SU-DHL-6 (cell line): ENCODE measurements around the gene MMP8.

Source experiments
- EZH2phosphoT487 ChIP-seq: fragments of 200-600 bp; sonication (generic), shearing (Covaris generic); conservative IDR thresholded peaks from 2 replicates; pipeline ENCODE4 v1.6.1; 2018; ENCODE audit warnings: mild to moderate bottlenecking, antibody characterized with exemption, low read length, moderate library complexity, mixed read lengths
- TF ChIP-seq, protein P1 (sequence below): fragments of 200-600 bp; sonication (generic); IDR thresholded peaks from one replicate; pipeline ENCODE4 v1.5.1; 2017; ENCODE audit warnings: antibody characterized with exemption, mild to moderate bottlenecking, low read length, moderate library complexity; ENCODE audit not compliant: insufficient read depth, poor library complexity, severe bottlenecking

DNA sequence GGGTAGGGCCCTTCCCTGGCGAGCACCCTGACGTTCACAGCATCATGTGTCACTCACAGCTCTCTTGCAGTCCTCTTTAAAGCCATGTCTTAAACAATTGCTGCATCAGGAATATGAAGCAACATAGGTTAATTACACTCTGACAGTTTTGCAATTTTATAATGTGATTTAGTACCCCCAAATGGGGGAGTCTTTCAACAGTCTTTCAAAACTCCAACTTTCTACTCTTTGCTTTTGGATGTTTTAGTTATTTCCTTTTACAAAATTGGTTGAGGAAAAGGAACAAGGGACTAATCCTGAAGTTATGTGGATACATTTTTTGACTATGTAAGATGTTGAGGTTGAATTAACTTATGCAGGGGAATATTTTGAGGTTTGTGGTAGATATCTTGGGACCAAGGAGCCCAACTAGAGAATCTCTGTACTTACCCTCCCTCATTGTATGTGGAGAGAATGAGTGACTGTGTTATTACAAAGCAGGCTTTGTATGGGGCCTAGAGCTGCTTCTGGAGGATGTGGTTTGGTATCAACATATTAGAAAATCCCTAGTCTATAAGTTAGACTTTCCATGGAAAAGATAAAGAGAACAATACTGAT is at the start of gene MMP8:
- TF ChIP-seq, protein P1, sequence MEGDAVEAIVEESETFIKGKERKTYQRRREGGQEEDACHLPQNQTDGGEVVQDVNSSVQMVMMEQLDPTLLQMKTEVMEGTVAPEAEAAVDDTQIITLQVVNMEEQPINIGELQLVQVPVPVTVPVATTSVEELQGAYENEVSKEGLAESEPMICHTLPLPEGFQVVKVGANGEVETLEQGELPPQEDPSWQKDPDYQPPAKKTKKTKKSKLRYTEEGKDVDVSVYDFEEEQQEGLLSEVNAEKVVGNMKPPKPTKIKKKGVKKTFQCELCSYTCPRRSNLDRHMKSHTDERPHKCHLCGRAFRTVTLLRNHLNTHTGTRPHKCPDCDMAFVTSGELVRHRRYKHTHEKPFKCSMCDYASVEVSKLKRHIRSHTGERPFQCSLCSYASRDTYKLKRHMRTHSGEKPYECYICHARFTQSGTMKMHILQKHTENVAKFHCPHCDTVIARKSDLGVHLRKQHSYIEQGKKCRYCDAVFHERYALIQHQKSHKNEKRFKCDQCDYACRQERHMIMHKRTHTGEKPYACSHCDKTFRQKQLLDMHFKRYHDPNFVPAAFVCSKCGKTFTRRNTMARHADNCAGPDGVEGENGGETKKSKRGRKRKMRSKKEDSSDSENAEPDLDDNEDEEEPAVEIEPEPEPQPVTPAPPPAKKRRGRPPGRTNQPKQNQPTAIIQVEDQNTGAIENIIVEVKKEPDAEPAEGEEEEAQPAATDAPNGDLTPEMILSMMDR, result no peak
- no peak for TF ChIP-seq EZH2phosphoT487
